ENCODE results near the gene SCAF4.
"Not testable (repeated sequence)": the region's sequence is repeated elsewhere in the genome, so short reads cannot be mapped to it uniquely, and the experiment has no call there.

The SCAF4 gene

GRCh38 chr21:31753949-31754707, 22.2 kb upstream of the SCAF4 start:
- H3K27me3 Mint-ChIP-seq (ENCODE audit: low read depth): no peaks in the 10 kb centered on the region
- no peak overlapping the region for H3K27ac Mint-ChIP-seq
- no peaks in the 10 kb centered on the region for H3K36me3 Mint-ChIP-seq (ENCODE audit: low read depth)
- H3K4me1 Mint-ChIP-seq (ENCODE audit: low read depth): no peaks in the 10 kb centered on the region
- no peak overlapping the region for H3K4me3 Mint-ChIP-seq
- H3K9me3 Mint-ChIP-seq: no peaks in the 10 kb centered on the region

GRCh38 chr21:31752967-31753366, 21.0 kb upstream of the SCAF4 start:
- Mint-ChIP-seq H3K4me1 (ENCODE audit: low read depth) (no peaks in the 10 kb centered on the region), H3K36me3 (ENCODE audit: low read depth) (no peaks in the 10 kb centered on the region), H3K4me3 (no peak overlapping the region), H3K9me3 (no peaks in the 10 kb centered on the region), H3K27me3 (ENCODE audit: low read depth) (no peaks in the 10 kb centered on the region), H3K27ac (no peak overlapping the region)

- Mint-ChIP-seq H3K4me3 (no peak overlapping the region), H3K4me1 (ENCODE audit: low read depth) (no peaks in the 10 kb centered on the region), H3K27ac (no peak overlapping the region), H3K36me3 (ENCODE audit: low read depth) (no peaks in the 10 kb centered on the region), H3K9me3 (no peaks in the 10 kb centered on the region), H3K27me3 (ENCODE audit: low read depth) (no peaks in the 10 kb centered on the region)
Observed at GRCh38 chr21:31752352-31752751, 20.4 kb upstream of the SCAF4 start.

GRCh38 chr21:31750843-31751242, 18.9 kb upstream of the SCAF4 start:
- H3K4me3 Mint-ChIP-seq: no peak overlapping the region
- H3K27ac Mint-ChIP-seq: no peak overlapping the region

GRCh38 chr21:31744182-31744800, 12.4 kb upstream of the SCAF4 start:
- Mint-ChIP-seq H3K27me3 (ENCODE audit: low read depth) (no peaks in the 10 kb centered on the region), H3K4me3 (no peak overlapping the region), H3K36me3 (ENCODE audit: low read depth) (no peaks in the 10 kb centered on the region), H3K27ac (no peak overlapping the region), H3K4me1 (ENCODE audit: low read depth) (no peaks in the 10 kb centered on the region), H3K9me3 (peaks cover 10% of the 10 kb centered on the region)

More at GRCh38 chr21:31750843-31751242, 18.9 kb upstream of the SCAF4 start:
- H3K9me3 Mint-ChIP-seq: peaks cover 6% of the 10 kb centered on the region
- no peaks in the 10 kb centered on the region for H3K4me1 Mint-ChIP-seq (ENCODE audit: low read depth)
- H3K36me3 Mint-ChIP-seq (ENCODE audit: low read depth): no peaks in the 10 kb centered on the region
- no peaks in the 10 kb centered on the region for H3K27me3 Mint-ChIP-seq (ENCODE audit: low read depth)

- Mint-ChIP-seq H3K9me3 (peaks cover 10% of the 10 kb centered on the region), H3K36me3 (ENCODE audit: low read depth) (no peaks in the 10 kb centered on the region), H3K4me1 (ENCODE audit: low read depth) (no peaks in the 10 kb centered on the region), H3K4me3 (no peak overlapping the region), H3K27me3 (ENCODE audit: low read depth) (no peaks in the 10 kb centered on the region), H3K27ac (no peak overlapping the region)
Observed at GRCh38 chr21:31743712-31744111, 11.8 kb upstream of the SCAF4 start.

GRCh38 chr21:31741116-31741515, 9.2 kb upstream of the SCAF4 start:
- no peak overlapping the region for H3K4me3 Mint-ChIP-seq
- no peaks in the 10 kb centered on the region for H3K4me1 Mint-ChIP-seq (ENCODE audit: low read depth)
- peaks cover 7% of the 10 kb centered on the region for H3K9me3 Mint-ChIP-seq

GRCh38 chr21:31737586-31738397, 5.9 kb upstream of the SCAF4 start:
- not testable (repeated sequence) for H3K27me3 Mint-ChIP-seq (ENCODE audit: low read depth); H3K4me1 Mint-ChIP-seq (ENCODE audit: low read depth); H3K9me3 Mint-ChIP-seq; H3K27ac Mint-ChIP-seq; H3K4me3 Mint-ChIP-seq; H3K36me3 Mint-ChIP-seq (ENCODE audit: low read depth)

More at GRCh38 chr21:31741116-31741515, 9.2 kb upstream of the SCAF4 start:
- Mint-ChIP-seq H3K36me3 (ENCODE audit: low read depth) (no peaks in the 10 kb centered on the region), H3K27me3 (ENCODE audit: low read depth) (no peaks in the 10 kb centered on the region), H3K27ac (no peak overlapping the region)

GRCh38 chr21:31735511-31735992, 3.6 kb upstream of the SCAF4 start:
- no peaks in the 10 kb centered on the region for H3K27me3 Mint-ChIP-seq (ENCODE audit: low read depth)
- H3K4me1 Mint-ChIP-seq (ENCODE audit: low read depth): no peaks in the 10 kb centered on the region
- H3K36me3 Mint-ChIP-seq (ENCODE audit: low read depth): peaks cover under 1% of the 10 kb centered on the region
- H3K27ac Mint-ChIP-seq: no peak overlapping the region
- no peak overlapping the region for H3K4me3 Mint-ChIP-seq
- no peaks in the 10 kb centered on the region for H3K9me3 Mint-ChIP-seq

- Mint-ChIP-seq H3K27me3 (ENCODE audit: low read depth) (no peaks in the 10 kb centered on the region), H3K27ac (no peak overlapping the region), H3K4me3 (no peak overlapping the region), H3K4me1 (ENCODE audit: low read depth) (peaks cover 2% of the 10 kb centered on the region), H3K36me3 (ENCODE audit: low read depth) (peaks cover 2% of the 10 kb centered on the region), H3K9me3 (no peaks in the 10 kb centered on the region)
Observed at GRCh38 chr21:31733551-31734149, 1.7 kb upstream of the SCAF4 start.

- Mint-ChIP-seq H3K27me3 (ENCODE audit: low read depth) (no peaks in the 10 kb centered on the region), H3K4me3 (no peak overlapping the region), H3K36me3 (ENCODE audit: low read depth) (peaks cover 2% of the 10 kb centered on the region), H3K9me3 (no peaks in the 10 kb centered on the region), H3K27ac (no peak overlapping the region), H3K4me1 (ENCODE audit: low read depth) (peaks cover 2% of the 10 kb centered on the region)
Observed at GRCh38 chr21:31732597-31733550, 956 bp upstream of the SCAF4 start.

- Mint-ChIP-seq H3K4me3 (peak overlapping the region; percentile 85), H3K9me3 (no peaks in the 10 kb centered on the region), H3K36me3 (ENCODE audit: low read depth) (peaks cover 3% of the 10 kb centered on the region), H3K27me3 (ENCODE audit: low read depth) (no peaks in the 10 kb centered on the region), H3K27ac (peak overlapping the region; percentile 70), H3K4me1 (ENCODE audit: low read depth) (peaks cover 2% of the 10 kb centered on the region)
Observed at GRCh38 chr21:31731056-31731856, 662 bp downstream of the SCAF4 start.

- Mint-ChIP-seq H3K27me3 (ENCODE audit: low read depth) (no peaks in the 10 kb centered on the region), H3K9me3 (no peaks in the 10 kb centered on the region), H3K27ac (peak overlapping the region; percentile 49), H3K4me3 (peak overlapping the region; percentile 85), H3K4me1 (ENCODE audit: low read depth) (peaks cover 2% of the 10 kb centered on the region), H3K36me3 (ENCODE audit: low read depth) (peaks cover 3% of the 10 kb centered on the region)
Observed at GRCh38 chr21:31730712-31731055, 1.2 kb downstream of the SCAF4 start.
